ENCODE results near the gene LCN6. TPM values are rescaled to one million over a fixed set of nuclear protein-coding genes. Genes with fewer than 3 reads are reported as not detected.

LCN6 gene
- polyA plus RNA-seq, 1 donor (not counting 4 experiments of a cell fraction or from before 2014, with no cell fraction given): not detected

GRCh38 chr9:136734837-136735496 is 13.4 kb downstream of the LCN6 start:
- Histone ChIP-seq H3K27ac (ENCODE audit: control insufficient read depth, insufficient read depth, low read length) (no peak overlapping the region), H4K20me1 (ENCODE audit: control insufficient read depth, extremely low read depth, insufficient read depth, low read length) (no peaks in the 10 kb centered on the region), H3K36me3 (ENCODE audit: control insufficient read depth in 2 of 2, extremely low read depth in 1 of 2, insufficient read depth in 2 of 2, low read length in 2 of 2) (no peaks in the 10 kb centered on the region), H3K9me1 (ENCODE audit: control insufficient read depth, extremely low read depth, insufficient read depth, low read length) (no peaks in the 10 kb centered on the region), H3K79me2 (ENCODE audit: control insufficient read depth, insufficient read depth, low read length) (peaks cover 5% of the 10 kb centered on the region), H3K27me3 (ENCODE audit: control insufficient read depth, extremely low read depth, insufficient read depth, low read length) (peaks cover 12% of the 10 kb centered on the region), H3K4me2 (ENCODE audit: control insufficient read depth, extremely low read depth, insufficient read depth, low read depth, low read length) (no peak overlapping the region), H2AFZ (ENCODE audit: control insufficient read depth, low read length) (no peak overlapping the region), H3K9ac (ENCODE audit: control insufficient read depth, extremely low read depth, insufficient read depth, low read length) (no peak overlapping the region), H3K9me3 (ENCODE audit: control insufficient read depth, low read depth, low read length) (no peaks in the 10 kb centered on the region), H3K4me1 (ENCODE audit: control insufficient read depth, extremely low read depth, insufficient read depth, low read length) (no peaks in the 10 kb centered on the region), H3K4me3 (ENCODE audit: control insufficient read depth in 2 of 3, extremely low read depth in 1 of 3, insufficient read depth in 2 of 3, low read depth in 1 of 3, low read length in 3 of 3) (no peak overlapping the region)
- DNase-seq (ENCODE audit: low read depth, low spot score) (no peak), FAIRE-seq (no peak)
- dilution Hi-C loops (cut with MboI; ENCODE audit: extremely low pct_ligation_motif_present, low sequenced_read_pairs): no loop called here
- TF ChIP-seq EZH2 (IDR thresholded peaks at IDR 0.05; ENCODE audit: low read length) (no peak), CTCF (optimal IDR thresholded peaks at IDR 0.05 in 1 of 3, IDR thresholded peaks at IDR 0.05 in 1 of 3, conservative IDR thresholded peaks at IDR 0.05 in 1 of 3; ENCODE audit: extremely low read depth in 1 of 3, insufficient read depth in 2 of 3, low read length in 3 of 3) (no peak)

DNA sequence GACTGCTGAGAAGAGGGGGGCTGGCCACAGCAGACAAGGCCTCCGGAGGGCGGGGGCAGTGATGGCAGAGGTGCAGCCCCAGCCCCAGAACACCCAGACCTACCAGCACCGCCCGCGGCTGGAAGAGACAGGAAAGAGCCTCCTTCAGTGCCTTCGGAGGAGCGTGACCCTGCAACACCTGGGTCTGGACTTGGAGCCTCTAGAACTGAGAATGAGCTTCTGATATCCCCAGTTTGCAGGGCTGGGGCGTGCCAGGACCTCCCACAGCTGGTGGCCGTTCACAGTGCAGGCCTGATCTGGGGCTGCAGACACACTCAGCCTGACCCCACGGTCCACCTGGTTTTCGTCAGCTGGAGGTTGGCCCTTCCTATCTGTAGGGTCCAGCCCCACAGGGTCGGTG is 14.7 kb downstream of the LCN6 start:
- Histone ChIP-seq H3K9ac (ENCODE audit: control insufficient read depth, extremely low read depth, insufficient read depth, low read length) (no peak overlapping the region), H2AFZ (ENCODE audit: control insufficient read depth, low read length) (no peak overlapping the region), H4K20me1 (ENCODE audit: control insufficient read depth, extremely low read depth, insufficient read depth, low read length) (no peaks in the 10 kb centered on the region), H3K27me3 (ENCODE audit: control insufficient read depth, extremely low read depth, insufficient read depth, low read length) (no peaks in the 10 kb centered on the region), H3K4me2 (ENCODE audit: control insufficient read depth, extremely low read depth, insufficient read depth, low read depth, low read length) (no peak overlapping the region), H3K79me2 (ENCODE audit: control insufficient read depth, insufficient read depth, low read length) (peaks cover 13% of the 10 kb centered on the region), H3K27ac (ENCODE audit: control insufficient read depth, insufficient read depth, low read length) (no peak overlapping the region), H3K36me3 (ENCODE audit: control insufficient read depth in 2 of 2, extremely low read depth in 1 of 2, insufficient read depth in 2 of 2, low read length in 2 of 2) (no peaks in the 10 kb centered on the region), H3K4me3 (ENCODE audit: control insufficient read depth in 2 of 3, extremely low read depth in 1 of 3, insufficient read depth in 2 of 3, low read depth in 1 of 3, low read length in 3 of 3) (no peak overlapping the region), H3K4me1 (ENCODE audit: control insufficient read depth, extremely low read depth, insufficient read depth, low read length) (peaks cover 8% of the 10 kb centered on the region), H3K9me1 (ENCODE audit: control insufficient read depth, extremely low read depth, insufficient read depth, low read length) (no peaks in the 10 kb centered on the region), H3K9me3 (ENCODE audit: control insufficient read depth, low read depth, low read length) (no peaks in the 10 kb centered on the region)
- dilution Hi-C loops (cut with MboI; ENCODE audit: extremely low pct_ligation_motif_present, low sequenced_read_pairs): no loop called here
- DNase-seq (ENCODE audit: low read depth, low spot score): no peak
- TF ChIP-seq EZH2 (IDR thresholded peaks at IDR 0.05; ENCODE audit: low read length): no peak
- FAIRE-seq: no peak
